ENCODE results near the gene IL4I1. TPM values are rescaled to one million over a fixed set of nuclear protein-coding genes. Genes with fewer than 3 reads are reported as not detected.

Gene IL4I1
- total and polyA plus RNA-seq, 2 experiments from 2014 or later: 0.66 TPM; not detected in 1

DNA sequence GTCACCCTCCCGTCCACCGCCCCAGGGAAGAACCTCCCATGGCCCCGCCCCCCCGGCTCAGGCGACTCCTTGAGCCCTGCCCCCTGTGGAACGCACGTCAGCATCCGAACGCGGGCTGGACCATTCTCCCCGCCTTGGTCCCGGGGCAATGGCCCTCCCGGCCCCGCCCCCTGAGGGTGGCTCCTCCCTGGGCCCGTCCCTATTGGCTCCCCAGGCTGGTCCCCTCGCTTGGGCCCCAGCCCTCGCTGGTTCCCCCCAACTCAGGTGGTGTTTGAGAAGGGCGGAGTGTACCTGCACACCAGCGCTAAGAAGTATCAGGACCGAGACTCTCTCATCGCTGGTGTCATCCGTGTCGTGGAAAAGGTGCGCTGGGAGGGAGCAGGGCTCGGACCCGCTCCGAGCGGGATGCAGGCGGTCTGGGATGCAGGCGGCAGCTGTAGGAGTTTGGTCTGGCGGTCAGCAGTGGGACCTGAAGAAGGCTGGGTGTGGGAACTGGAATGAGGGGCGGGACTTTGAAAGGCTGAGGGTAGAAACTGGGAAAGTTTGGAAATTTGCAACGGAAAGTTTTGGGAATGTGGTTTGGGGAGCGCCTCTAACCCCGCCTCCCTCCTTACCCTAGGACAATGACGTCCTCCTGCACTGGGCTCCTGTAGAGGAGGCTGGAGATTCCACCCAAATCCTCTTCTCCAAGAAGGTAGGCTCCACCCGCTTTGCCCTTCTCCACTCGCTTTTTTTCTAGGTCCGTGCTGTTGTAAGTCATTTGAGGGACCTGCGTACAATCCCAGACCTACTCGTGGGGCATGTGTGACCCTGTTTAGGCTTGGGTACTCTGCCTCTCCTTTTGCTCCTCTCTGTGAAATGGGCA, 18.6 kb downstream of the IL4I1 start:
- Histone ChIP-seq H3K27ac (peak overlapping the region; percentile 95), H3K9me3 (ENCODE audit: low read depth) (no peaks in the 10 kb centered on the region), H3K4me2 (ENCODE audit: unreplicated experiment) (peak overlapping the region; percentile 76), H3K36me3 (ENCODE audit: low read depth) (peaks cover 8% of the 10 kb centered on the region; the same call in 1 of the 2 replicates), H4K20me1 (ENCODE audit: insufficient read depth) (no peaks in the 10 kb centered on the region), H3K9me2 (ENCODE audit: insufficient read depth) (no peaks in the 10 kb centered on the region), H3K4me3 (peak overlapping the region; percentile 96), H3K27me3 (replicated peaks; ENCODE audit: insufficient read depth) (no peaks in the 10 kb centered on the region), H3K79me2 (ENCODE audit: insufficient read depth) (peaks cover 43% of the 10 kb centered on the region), H2AFZ (peak overlapping the region; percentile 79), H3K4me1 (ENCODE audit: insufficient read depth) (peaks cover 10% of the 10 kb centered on the region), H3K9ac (peak overlapping the region; percentile 98), H3F3A (ENCODE audit: insufficient read depth) (no peaks in the 10 kb centered on the region)
- in situ Hi-C loops (cut with MboI): no loop called here
- TF ChIP-seq EZH2phosphoT487 (IDR thresholded peaks at IDR 0.05; ENCODE audit: insufficient read depth, low read depth) (no peak), EZH2 (IDR thresholded peaks at IDR 0.05; ENCODE audit: insufficient read depth, poor library complexity, severe bottlenecking) (no peak)
- peak; percentile 100 for DNase-seq
- WGBS, 2 experiments (ENCODE audit: low coverage in 1 of 2, low lambda C conversion rate in 2 of 2, missing lambda C conversion rate in 2 of 2): 2 to 5% methylated on average over 28 to 36 of the region's 41 CpGs

DNA sequence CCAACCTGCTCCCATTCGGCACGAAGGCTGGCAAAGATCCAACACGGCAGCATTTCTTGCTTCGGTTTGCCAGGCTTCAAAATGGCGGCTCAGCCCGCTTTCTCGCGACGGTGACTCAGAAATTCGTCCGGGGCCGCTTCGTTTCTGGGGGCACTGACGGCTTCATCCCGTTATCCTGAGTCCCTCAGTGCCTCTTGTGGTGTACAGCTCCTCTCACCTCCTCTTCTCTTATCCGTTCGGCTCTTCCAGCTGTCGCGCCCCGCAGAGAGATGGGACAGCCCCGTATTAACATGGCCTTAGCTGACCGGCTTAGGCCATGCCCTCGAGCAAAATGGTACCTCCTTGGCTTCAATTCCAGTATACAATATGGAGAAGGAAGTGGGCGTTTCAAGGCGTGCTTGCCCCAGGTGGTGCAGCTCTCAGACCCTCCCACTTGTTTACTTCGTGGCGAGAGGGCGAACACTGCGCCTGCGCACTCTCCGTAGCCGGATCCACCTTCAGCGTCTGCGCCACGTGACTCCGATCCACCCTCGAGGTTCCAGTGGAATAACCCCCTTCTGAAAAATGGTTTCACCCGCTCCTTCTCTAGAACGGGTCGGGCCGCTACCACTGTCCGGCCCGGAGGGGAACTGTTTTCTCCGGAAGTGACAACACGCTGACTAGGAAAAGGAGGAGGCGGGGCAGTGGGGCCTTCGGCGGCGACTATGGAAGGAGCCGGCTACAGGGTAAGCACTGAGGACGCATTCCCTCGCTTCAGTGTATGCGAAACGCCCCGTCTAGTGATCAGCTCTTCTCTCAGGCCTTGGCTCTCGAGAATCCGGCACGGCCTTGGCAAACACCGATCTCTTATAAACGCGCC, 19.4 kb downstream of the IL4I1 start, which contains the start of the genes AKT1S1 and TBC1D17:
TSS of gene AKT1S1 (minus strand) at position 336 of the 859 bp plus-strand sequence. CDS start 4,060 bp downstream, outside the sequence.
TSS of gene TBC1D17 (plus strand) at position 683 of the 859 bp plus-strand sequence. CDS start at position 705, 22 bp downstream.
- H3K4me2 ChIP-seq (ENCODE audit: unreplicated experiment): peak within 1 kb of the TSS; percentile 93
- H3K9me3 ChIP-seq (ENCODE audit: low read depth): no peaks in the 10 kb centered on the region
- H3K27ac ChIP-seq: peak within 1 kb of the TSS; percentile 95
- no peaks in the 10 kb centered on the region for H3K27me3 ChIP-seq (replicated peaks; ENCODE audit: insufficient read depth)
- no peak for TF ChIP-seq EZH2 (IDR thresholded peaks at IDR 0.05; ENCODE audit: insufficient read depth, poor library complexity, severe bottlenecking)
- TF ChIP-seq EZH2phosphoT487 (IDR thresholded peaks at IDR 0.05; ENCODE audit: insufficient read depth, low read depth): no peak
- peaks cover 10% of the 10 kb centered on the region for H3K4me1 ChIP-seq (ENCODE audit: insufficient read depth)
- peak; percentile 100 for DNase-seq
- in situ Hi-C loops (cut with MboI): no loop called here
- 0 out of 2 replicates have a peak, but pooled peaks cover 4% of the 10 kb centered on the region for H3K36me3 ChIP-seq (ENCODE audit: low read depth)
- H3F3A ChIP-seq (ENCODE audit: insufficient read depth): no peaks in the 10 kb centered on the region
- H3K4me3 ChIP-seq: peak within 1 kb of the TSS; percentile 96
- no peaks in the 10 kb centered on the region for H4K20me1 ChIP-seq (ENCODE audit: insufficient read depth)
- peak within 1 kb of the TSS; percentile 85 for H2AFZ ChIP-seq
- no peaks in the 10 kb centered on the region for H3K9me2 ChIP-seq (ENCODE audit: insufficient read depth)
- H3K9ac ChIP-seq: peak within 1 kb of the TSS; percentile 98
- H3K79me2 ChIP-seq (ENCODE audit: insufficient read depth): peaks cover 44% of the 10 kb centered on the region
- WGBS, 2 experiments (ENCODE audit: low coverage in 1 of 2, low lambda C conversion rate in 2 of 2, missing lambda C conversion rate in 2 of 2): 0 to 1% methylated on average over 57 to 60 of the region's 61 CpGs

DNA sequence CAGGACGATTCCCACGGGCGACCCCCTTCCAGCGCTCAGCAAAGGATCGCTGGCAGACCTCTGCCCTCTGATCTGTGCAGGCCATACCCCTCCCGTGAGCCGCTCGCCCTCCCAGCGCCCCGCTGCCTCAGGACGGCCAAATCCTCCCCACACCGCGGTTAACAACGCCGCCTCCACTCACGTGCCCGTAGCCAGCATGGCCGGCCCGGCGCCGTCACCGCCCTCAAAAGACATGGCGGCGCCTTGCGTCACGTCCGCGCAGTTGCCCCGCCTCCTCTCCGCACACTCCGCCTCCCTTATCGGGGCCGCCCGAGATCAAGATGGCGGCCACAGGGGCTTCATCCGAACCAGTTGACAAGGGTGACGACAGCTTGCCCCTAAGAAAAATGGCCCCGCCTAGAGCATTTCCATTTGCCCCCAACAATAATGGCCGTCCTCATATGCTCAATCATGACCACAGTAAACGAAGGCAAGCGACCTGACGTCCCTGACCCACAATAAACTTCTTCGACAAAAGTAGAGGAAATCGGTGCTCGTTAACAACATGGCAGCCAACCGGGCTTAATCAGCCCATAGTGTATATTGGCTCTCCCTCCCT, 20.2 kb downstream of the IL4I1 start:
- H3K4me1 ChIP-seq (ENCODE audit: insufficient read depth): peaks cover 10% of the 10 kb centered on the region
- WGBS, 2 experiments (ENCODE audit: low coverage in 1 of 2, low lambda C conversion rate in 2 of 2, missing lambda C conversion rate in 2 of 2): 0 to 1% methylated on average over 39 to 45 of the region's 46 CpGs
- H3K27me3 ChIP-seq (replicated peaks; ENCODE audit: insufficient read depth): no peaks in the 10 kb centered on the region
- H3K4me2 ChIP-seq (ENCODE audit: unreplicated experiment): peak overlapping the region; percentile 93
- DNase-seq: peak; percentile 99
- peaks cover 51% of the 10 kb centered on the region for H3K79me2 ChIP-seq (ENCODE audit: insufficient read depth)
- peak overlapping the region; percentile 96 for H3K4me3 ChIP-seq
- H3F3A ChIP-seq (ENCODE audit: insufficient read depth): no peaks in the 10 kb centered on the region
- in situ Hi-C loops (cut with MboI): no loop called here
- no peaks in the 10 kb centered on the region for H3K9me2 ChIP-seq (ENCODE audit: insufficient read depth)
- peak overlapping the region; percentile 85 for H2AFZ ChIP-seq
- peak overlapping the region; percentile 95 for H3K27ac ChIP-seq
- no peaks in the 10 kb centered on the region for H4K20me1 ChIP-seq (ENCODE audit: insufficient read depth)
- 0 out of 2 replicates have a peak, but pooled peaks cover 3% of the 10 kb centered on the region for H3K36me3 ChIP-seq (ENCODE audit: low read depth)
- no peaks in the 10 kb centered on the region for H3K9me3 ChIP-seq (ENCODE audit: low read depth)
- no peak for TF ChIP-seq EZH2 (IDR thresholded peaks at IDR 0.05; ENCODE audit: insufficient read depth, poor library complexity, severe bottlenecking)
- TF ChIP-seq EZH2phosphoT487 (IDR thresholded peaks at IDR 0.05; ENCODE audit: insufficient read depth, low read depth): no peak
- H3K9ac ChIP-seq: peak overlapping the region; percentile 98
